Non-pigmented ciliary epithelial cell (primary cell): ENCODE measurements around the gene BPIFB6.
"Not testable (repeated sequence)": the region's sequence is repeated elsewhere in the genome, so short reads cannot be mapped to it uniquely, and the experiment has no call there.

ENCODE experiments used
- DNase-seq: peaks from one replicate; pipeline ENCODE4 v3.0.0-alpha.2; 2010; ENCODE audit warnings: low read depth

BPIFB6 gene

GRCh38 chr20:33030569-33030968, 879 bp upstream of the BPIFB6 start:
- no peak for DNase-seq

DNA sequence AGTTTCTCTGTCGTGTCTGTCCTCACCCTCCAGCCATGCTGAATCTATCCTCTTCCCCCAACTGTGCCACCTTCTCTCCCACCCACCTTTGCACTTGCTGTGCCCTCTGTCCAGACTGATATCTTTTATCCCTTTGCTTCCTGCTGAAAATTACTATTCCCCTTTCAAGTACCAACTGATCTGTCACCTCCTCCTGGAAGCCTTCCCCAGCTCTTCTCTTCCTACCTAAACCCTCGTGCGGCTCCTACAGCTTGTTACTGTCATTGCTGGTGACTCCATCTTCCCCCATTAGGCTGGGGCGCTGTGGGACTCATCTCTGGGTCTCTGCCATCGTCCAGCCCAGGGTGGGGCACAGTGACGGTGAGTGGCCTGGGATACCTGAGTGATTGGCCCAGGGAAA, 1.1 kb downstream of the BPIFB6 start:
- no peak for DNase-seq

DNA sequence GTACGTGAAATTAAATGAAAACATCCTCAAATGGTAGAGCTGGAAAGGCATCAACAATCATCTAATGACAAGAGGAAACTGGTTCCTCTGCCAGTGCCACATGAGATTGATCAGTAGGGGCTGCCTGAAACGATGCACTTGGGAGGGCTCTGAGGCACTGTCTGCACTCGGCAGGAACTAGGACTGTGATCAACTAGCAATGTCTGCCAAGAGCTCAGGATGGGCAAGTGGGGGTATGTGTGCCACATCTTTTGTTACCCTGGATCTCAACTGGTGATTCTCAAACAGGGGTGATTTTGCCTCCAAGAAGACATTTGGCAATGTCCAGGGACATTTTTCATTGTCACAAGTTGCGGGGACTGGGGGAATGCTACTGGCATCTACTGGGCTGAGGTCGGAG, 1.9 kb downstream of the BPIFB6 start:
- DNase-seq = no peak

- DNase-seq = no peak
Measured at GRCh38 chr20:33034115-33034514, 2.7 kb downstream of the BPIFB6 start.

GRCh38 chr20:33034901-33035492, 3.5 kb downstream of the BPIFB6 start:
- no peak for DNase-seq

DNA sequence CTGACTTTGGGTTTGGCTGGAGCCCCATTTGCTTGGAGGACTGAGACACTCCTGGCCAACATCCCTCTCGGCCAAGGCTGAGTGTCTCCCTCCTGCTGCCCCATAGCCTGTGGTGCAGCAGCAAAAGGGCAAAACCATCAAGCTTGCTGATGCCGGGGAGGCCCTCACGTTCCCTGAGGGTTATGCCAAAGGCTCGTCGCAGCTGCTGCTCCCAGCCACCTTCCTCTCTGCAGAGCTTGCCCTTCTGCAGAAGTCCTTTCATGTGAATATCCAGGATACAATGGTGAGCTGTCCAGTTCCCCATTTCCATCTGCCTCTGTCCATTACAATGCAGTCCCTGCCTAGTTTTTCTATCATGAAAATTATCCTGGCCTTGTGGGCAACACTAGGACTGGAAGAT, 6.0 kb downstream of the BPIFB6 start:
- DNase-seq = no peak

DNA sequence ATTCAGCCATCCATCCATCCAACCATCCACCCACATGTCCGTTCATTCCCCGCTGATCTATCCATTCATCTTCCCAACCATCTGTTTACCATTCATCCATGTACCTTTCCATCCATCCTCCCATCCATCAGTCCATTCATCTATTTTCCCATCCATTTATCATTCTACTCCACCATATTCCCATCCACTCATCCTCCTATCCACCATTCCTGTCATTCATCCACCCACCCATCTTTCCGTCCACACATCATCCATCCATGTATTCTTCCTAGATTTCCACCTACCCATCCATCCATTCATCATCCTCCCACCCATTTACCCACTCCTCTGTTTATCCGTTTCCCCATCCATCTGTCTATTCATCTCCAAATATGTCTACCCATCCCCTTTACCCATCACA, 6.8 kb downstream of the BPIFB6 start:
- no peak for DNase-seq

DNA sequence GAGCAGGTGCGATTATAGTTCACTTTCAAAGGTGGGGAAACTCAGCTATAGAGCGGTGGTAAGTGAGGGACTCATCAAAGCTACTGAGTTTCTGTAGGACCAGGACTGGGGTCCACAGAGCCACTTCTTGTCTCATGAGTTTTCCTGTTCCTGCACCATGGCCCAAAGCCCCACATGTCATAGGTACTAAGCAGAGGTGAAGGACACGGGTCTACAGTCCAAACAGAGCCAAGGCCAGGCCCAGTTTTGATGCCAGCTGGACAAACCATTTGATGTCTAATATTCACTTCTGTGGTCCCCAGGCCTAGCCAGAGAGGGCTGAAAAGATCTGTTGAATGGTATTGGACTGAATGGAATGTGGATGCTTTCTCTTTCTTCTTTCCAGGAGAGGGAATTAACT, 11.0 kb downstream of the BPIFB6 start:
- DNase-seq = no peak

- no peak for DNase-seq
Measured at GRCh38 chr20:33042983-33043730, 11.7 kb downstream of the BPIFB6 start.

GRCh38 chr20:33043731-33044181, 12.3 kb downstream of the BPIFB6 start:
- no peak for DNase-seq

GRCh38 chr20:33045129-33045721, 13.8 kb downstream of the BPIFB6 start:
- DNase-seq = not testable (repeated sequence)

DNA sequence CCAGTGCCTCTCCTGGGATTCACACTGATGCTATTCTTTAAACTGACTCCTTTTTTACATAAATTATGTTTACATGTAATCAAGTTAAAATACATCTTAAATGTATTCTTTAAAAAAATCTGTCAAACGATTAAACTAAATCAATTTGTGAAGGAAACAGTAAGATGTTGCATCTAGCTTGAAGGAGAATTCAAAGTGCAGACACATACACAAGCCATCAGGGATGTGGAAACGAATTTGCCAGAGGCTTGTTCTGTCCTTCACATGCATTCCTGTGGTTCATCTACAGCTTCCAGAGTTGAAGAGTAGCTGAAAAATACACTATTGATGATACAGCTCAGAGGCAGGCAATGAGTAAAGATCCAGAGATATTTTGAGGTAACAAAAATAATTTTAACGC, 15.0 kb downstream of the BPIFB6 start:
- no peak for DNase-seq

DNA sequence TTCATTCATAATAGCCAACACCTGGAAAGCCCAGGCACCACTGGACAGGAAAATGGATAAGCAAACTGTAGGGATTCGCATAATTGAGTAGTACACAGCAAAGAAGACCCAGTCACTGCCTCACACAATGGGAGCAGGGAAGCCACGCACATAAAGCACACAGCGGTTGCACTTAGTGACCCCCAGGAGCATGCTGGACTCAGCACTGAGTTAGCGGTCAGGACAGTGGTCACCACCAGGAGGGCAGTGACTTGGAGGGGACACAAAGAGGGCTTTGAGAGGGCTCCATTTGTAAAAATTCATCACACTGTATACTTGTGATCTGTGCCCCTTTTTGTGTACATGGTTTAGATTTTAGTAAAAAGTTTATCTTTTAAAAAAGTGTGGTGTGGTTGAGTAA, 19.9 kb downstream of the BPIFB6 start:
- DNase-seq = no peak

- DNase-seq = no peak
Measured at GRCh38 chr20:33053291-33054106, 22.1 kb downstream of the BPIFB6 start, which contains the start of gene BPIFB3. Gene BPIFB3, plus strand, starts transcription at chr20:33053903. Its CDS starts 1,533 bp downstream, at chr20:33055436.

DNA sequence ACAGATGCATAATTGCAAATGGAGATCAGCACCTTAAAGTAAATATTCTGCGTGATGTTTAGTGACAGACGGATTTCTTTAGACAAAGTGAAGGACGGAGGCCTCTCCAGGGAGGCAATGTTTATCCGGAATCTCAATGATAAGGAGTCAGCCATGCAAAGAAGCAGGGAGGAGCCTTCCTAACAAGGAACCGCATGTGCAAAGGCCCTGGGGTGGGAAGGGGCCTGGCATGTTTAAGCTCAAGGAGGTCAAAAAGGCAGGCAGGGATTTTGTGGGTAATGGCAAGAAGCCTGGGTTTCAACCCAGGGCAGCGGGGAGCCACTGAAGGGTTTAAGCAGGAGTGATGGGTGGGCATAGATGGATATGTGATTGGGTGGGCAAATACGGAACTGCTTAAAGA, 22.9 kb downstream of the BPIFB6 start:
- DNase-seq = no peak

DNA sequence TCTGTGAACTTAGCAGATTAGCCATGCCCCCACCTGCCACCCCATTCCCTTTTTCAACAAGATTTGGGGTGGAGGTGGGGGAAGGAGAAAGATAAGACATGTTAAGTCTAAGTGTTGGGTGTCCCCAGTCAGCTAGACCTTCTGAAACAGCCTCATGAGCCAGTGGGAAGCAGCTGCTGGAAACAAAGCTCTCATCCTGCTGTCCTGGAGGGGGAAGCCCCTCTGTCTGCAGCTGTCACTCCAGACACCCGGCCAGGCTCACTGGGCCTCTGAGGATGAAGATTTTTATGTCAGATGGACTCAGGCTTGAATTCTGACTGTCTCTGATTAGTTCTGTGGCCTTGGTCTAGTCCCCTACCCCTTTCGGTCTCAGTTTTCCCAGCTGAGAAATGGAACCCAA, 23.3 kb downstream of the BPIFB6 start:
- DNase-seq = no peak

DNA sequence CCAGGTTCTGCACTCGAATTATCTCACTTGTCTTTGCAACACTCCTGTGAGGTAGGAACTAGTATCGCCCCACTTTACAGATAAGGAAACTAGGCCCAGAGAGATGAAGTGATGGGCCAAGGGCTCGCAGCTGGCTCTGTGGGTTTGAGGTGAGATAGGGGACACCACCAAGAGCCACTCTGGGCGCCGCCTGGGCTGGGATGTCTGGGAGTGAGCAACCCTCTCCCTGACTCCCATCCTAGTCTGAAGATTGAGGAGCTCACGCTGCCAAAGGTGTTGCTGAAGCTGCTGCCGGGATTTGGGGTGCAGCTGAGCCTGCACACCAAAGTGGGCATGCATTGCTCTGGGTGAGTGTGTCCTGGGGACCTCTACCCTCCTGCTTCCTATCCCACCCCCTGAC, 27.7 kb downstream of the BPIFB6 start:
- DNase-seq = no peak

- no peak for DNase-seq
Measured at GRCh38 chr20:33059741-33060390, 28.4 kb downstream of the BPIFB6 start.

DNA sequence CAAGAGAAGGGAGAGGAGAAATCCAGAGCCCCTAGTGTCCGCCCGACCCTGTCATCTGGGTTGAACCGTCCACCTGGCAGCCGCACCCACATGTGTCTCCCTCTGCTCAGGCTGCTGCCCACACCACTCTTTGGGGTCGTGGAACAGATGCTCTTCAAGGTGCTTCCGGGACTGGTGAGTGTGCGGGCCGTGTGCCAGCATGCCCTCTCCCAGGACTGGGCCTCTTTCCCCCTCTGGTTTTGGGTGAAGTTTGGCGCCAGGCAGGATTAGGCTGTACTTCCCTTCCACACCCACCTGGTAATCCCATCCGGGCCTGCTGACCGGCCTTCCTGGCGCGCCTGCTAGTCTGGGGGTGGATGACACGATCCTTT, 30.2 kb downstream of the BPIFB6 start:
- no peak for DNase-seq

- no peak for DNase-seq
Measured at GRCh38 chr20:33062105-33062824, 30.8 kb downstream of the BPIFB6 start.

- DNase-seq = no peak
Measured at GRCh38 chr20:33062825-33063149, 31.3 kb downstream of the BPIFB6 start.

- no peak for DNase-seq
Measured at GRCh38 chr20:33063271-33063670, 31.8 kb downstream of the BPIFB6 start.
